Activated CD8-positive, alpha-beta memory T cell treated with anti-CD3 and anti-CD28 coated beads for 1 hour (primary cell): Measurements from ENCODE around the gene DOK4.
A peak's percentile ranks its signal among the peaks of the same experiment; 100 is the strongest.
"Not testable (repeated sequence)": the region's sequence is repeated elsewhere in the genome, so short reads cannot be mapped to it uniquely, and the experiment has no call there.

Experiments
- DNase-seq, 2 donors: peaks; one replicate each; pipeline ENCODE4 v3.0.0-alpha.2; 2020; ENCODE audit warnings: low read depth in 1 of 2; ENCODE audit errors: extremely low read depth in 1 of 2

DOK4 gene

GRCh38 chr16:57452021-57452420 is 34.3 kb downstream of the DOK4 start:
- no peak for DNase-seq

- DNase-seq: peak; percentile 76 to 88
These were observed 38.9 kb downstream of the DOK4 start, which contains the start of the genes CIAPIN1 and COQ9 for GRCh38 chr16:57447186-57447962. CIAPIN1 (minus strand) TSS chr16:57447385; CDS start chr16:57440928, 6,457 bp downstream. COQ9 (plus strand) TSS chr16:57447479; CDS start chr16:57447506, 27 bp downstream.

- DNase-seq: peak in 1 of 2 donors; percentile 7
These were observed 39.6 kb downstream of the DOK4 start for GRCh38 chr16:57446531-57447185.

- no peak for DNase-seq
These were observed 40.8 kb downstream of the DOK4 start for GRCh38 chr16:57445510-57445909.

GRCh38 chr16:57444711-57445110 is 41.6 kb downstream of the DOK4 start:
- DNase-seq: no peak

GRCh38 chr16:57440551-57440950 is 45.7 kb downstream of the DOK4 start:
- DNase-seq: not testable (repeated sequence)

GRCh38 chr16:57439947-57440346 is 46.3 kb downstream of the DOK4 start:
- not testable (repeated sequence) for DNase-seq

- DNase-seq: no peak
These were observed 50.5 kb downstream of the DOK4 start for GRCh38 chr16:57435838-57436237.

GRCh38 chr16:57434003-57434402 is 52.3 kb downstream of the DOK4 start:
- no peak for DNase-seq

- DNase-seq: no peak
These were observed 53.3 kb downstream of the DOK4 start for GRCh38 chr16:57432989-57433388.

GRCh38 chr16:57432505-57432904 is 53.8 kb downstream of the DOK4 start:
- DNase-seq: no peak

- DNase-seq: no peak
These were observed 55.3 kb downstream of the DOK4 start for GRCh38 chr16:57430955-57431354.

GRCh38 chr16:57427824-57428223 is 58.5 kb downstream of the DOK4 start:
- no peak for DNase-seq

- no peak for DNase-seq
These were observed 59.0 kb downstream of the DOK4 start for GRCh38 chr16:57427307-57427706.

GRCh38 chr16:57426356-57426755 is 59.9 kb downstream of the DOK4 start:
- no peak for DNase-seq

GRCh38 chr16:57424583-57424982 is 61.7 kb downstream of the DOK4 start:
- no peak for DNase-seq

GRCh38 chr16:57423152-57423551 is 63.1 kb downstream of the DOK4 start:
- no peak for DNase-seq

GRCh38 chr16:57422026-57422944 is 64.0 kb downstream of the DOK4 start:
- no peak for DNase-seq
